AG04450 (cell line): Measurements from ENCODE around the gene HAL. TPM values are rescaled to one million over a fixed set of nuclear protein-coding genes. Genes with fewer than 3 reads are reported as not detected.

Experiments used
- CTCF ChIA-PET: fragments of 300-600, 350-600 bp; formaldehyde crosslinking; extraction: SDS; loops from one replicate; lab custom pipeline; 2022; ENCODE audit warnings: antibody characterized with exemption, inconsistent platforms; lab: Charles Lee
- POLR2A ChIA-PET: fragments of 350-600 bp; formaldehyde crosslinking; extraction: SDS; loops from one replicate; lab custom pipeline; 2021; ENCODE audit warnings: antibody characterized with exemption, inconsistent platforms; lab: Yijun Ruan, JAX
- DNase-seq: peaks from one replicate; pipeline ENCODE4 v3.0.0-alpha.2; 2011; ENCODE audit warnings: low read depth, low spot score
- H3K27ac ChIP-seq: one replicate; pipeline ENCODE4 v1.5.1; 2012; ENCODE audit warnings: low read depth, low read length, control low read depth
- H3K27me3 ChIP-seq: one replicate; pipeline ENCODE4 v1.6.0; 2012; ENCODE audit warnings: low read length; ENCODE audit not compliant: control insufficient read depth, insufficient read depth
- H3K4me3 ChIP-seq: 2 replicates; pipeline ENCODE4 v1.5.1; 2011; ENCODE audit warnings: mild to moderate bottlenecking, low read depth, low read length, control low read depth
- H3K9me3 ChIP-seq: 2 replicates; pipeline ENCODE4 v1.5.1; 2012; ENCODE audit warnings: low read length; ENCODE audit not compliant: control insufficient read depth, insufficient read depth
- polyA plus RNA-seq: library from polyadenylated mRNA; depleted of rRNA; stranded (reverse); fragments of >200 nt; gene quantifications from 2 replicates; pipeline ENCODE4 v1.2.3, GENCODE V29; 2011
- TF ChIP-seq, protein P1 (sequence below): IDR thresholded peaks from 2 replicates; pipeline ENCODE4 v1.5.1; 2011; ENCODE audit warnings: low read depth, low read length, control low read depth, inconsistent platforms

Gene HAL
- polyA plus RNA-seq, 1 experiment: 0.02 TPM

DNA sequence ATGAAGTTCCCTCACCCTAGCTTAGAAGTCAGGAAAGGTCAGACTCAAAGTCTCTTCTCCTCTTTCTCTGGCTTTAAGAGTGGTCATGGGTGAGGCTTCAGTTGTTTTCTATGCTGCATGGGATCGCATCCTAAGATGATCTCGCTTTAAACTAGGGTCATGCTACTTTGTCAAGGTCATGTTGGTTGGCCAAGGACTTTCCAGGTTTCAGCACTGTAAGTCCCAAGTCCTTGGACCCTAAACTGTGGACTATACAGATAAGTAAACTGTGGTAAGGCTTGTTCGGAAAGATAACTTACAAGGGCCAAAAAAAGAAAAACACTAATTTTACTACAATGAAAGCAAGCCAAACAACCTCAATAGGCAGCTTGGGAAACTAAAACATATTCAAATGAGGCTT lies 17.4 kb downstream of the HAL start:
- no peak for DNase-seq
- H3K27ac ChIP-seq: no peak overlapping the region
- CTCF ChIA-PET: no interaction called here
- H3K27me3 ChIP-seq: peaks cover 7% of the 10 kb centered on the region
- peaks cover 3% of the 10 kb centered on the region; the same call in 1 of the 2 replicates for H3K9me3 ChIP-seq
- POLR2A ChIA-PET: no interaction called here
- no peak overlapping the region for H3K4me3 ChIP-seq
- TF ChIP-seq, protein P1, sequence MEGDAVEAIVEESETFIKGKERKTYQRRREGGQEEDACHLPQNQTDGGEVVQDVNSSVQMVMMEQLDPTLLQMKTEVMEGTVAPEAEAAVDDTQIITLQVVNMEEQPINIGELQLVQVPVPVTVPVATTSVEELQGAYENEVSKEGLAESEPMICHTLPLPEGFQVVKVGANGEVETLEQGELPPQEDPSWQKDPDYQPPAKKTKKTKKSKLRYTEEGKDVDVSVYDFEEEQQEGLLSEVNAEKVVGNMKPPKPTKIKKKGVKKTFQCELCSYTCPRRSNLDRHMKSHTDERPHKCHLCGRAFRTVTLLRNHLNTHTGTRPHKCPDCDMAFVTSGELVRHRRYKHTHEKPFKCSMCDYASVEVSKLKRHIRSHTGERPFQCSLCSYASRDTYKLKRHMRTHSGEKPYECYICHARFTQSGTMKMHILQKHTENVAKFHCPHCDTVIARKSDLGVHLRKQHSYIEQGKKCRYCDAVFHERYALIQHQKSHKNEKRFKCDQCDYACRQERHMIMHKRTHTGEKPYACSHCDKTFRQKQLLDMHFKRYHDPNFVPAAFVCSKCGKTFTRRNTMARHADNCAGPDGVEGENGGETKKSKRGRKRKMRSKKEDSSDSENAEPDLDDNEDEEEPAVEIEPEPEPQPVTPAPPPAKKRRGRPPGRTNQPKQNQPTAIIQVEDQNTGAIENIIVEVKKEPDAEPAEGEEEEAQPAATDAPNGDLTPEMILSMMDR: no peak

DNA sequence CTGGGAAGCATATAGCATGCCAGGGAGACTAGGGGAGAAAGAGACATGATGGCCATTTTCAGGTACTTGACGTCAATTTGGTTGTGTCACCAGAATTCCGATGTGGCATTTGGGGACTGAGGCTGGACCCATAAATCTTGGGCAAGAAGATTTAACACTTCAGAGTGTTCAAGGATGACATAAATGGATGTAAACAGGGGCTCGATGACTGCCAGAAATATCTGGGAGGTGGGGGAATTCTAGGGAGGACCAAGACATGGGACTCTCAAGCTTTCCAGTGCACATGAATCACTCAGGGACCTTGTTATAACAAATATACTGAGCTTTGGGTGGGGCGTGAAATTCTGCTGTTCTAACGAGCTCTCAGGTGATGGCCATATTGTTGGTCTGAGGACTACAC lies 17.8 kb downstream of the HAL start:
- CTCF ChIA-PET: no interaction called here
- H3K9me3 ChIP-seq: peaks cover 3% of the 10 kb centered on the region; the same call in 1 of the 2 replicates
- POLR2A ChIA-PET: no interaction called here

DNA sequence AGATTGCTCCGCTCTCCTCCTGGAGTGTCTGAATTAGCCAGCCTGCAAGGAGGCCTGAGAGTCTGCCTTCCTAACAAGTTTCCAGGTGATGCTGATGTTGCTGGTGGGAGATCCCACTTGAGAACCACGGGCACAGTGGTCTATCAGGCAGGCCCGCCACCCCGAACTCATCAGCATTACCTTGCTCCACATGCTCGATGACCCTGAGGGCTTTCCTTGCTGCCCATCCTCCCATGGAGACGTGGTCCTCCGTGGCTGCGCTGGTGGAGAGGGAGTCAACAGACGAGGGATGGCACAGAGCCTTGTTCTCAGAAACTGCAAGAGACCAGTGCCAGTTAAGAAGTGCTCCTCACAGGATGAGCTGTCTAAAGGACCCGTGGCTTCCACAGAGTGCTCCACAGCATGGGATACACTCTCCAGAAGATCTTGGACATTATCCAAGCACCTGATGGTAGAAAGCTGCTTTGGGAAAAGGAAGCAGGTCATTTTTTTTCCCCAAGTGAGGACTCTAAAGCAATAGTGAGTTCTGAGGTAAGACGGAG lies 18.3 kb downstream of the HAL start:
- ChIA-PET CTCF (no interaction called here), POLR2A (no interaction called here)
- DNase-seq: no peak
- TF ChIP-seq, protein P1: no peak
- Histone ChIP-seq H3K4me3 (no peak overlapping the region), H3K27me3 (peaks cover 7% of the 10 kb centered on the region), H3K9me3 (peaks cover 3% of the 10 kb centered on the region; the same call in 1 of the 2 replicates), H3K27ac (no peak overlapping the region)

More for the DNA sequence above, 17.8 kb downstream of the HAL start:
- no peak for DNase-seq
- TF ChIP-seq, protein P1: no peak
- H3K27me3 ChIP-seq: peaks cover 7% of the 10 kb centered on the region
- H3K4me3 ChIP-seq: no peak overlapping the region
- H3K27ac ChIP-seq: no peak overlapping the region

DNA sequence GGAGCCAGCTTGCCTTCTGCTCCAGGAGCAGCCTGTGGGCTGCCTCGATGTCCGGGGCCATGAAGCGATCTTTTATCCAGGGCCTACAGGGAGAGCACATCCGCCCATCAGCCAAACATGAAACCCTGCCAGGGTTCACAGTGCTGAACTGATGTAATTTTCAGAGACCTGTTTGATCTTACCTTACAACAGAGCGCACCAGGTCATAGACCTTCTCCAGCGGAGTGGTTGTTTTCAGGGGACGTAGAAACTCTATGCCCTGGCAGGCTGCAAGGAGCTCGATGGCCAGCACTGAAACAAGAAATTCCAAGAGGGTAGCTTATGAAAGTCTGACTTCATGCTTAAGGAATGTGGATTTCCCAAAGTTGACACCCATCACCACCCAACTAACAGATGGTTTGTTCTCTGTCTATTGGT lies 19.7 kb downstream of the HAL start:
- DNase-seq: no peak
- H3K27ac ChIP-seq: no peak overlapping the region
- ChIA-PET CTCF (no interaction called here), POLR2A (no interaction called here)
- peaks cover 7% of the 10 kb centered on the region for H3K27me3 ChIP-seq
- TF ChIP-seq, protein P1: no peak
- H3K4me3 ChIP-seq: no peak overlapping the region
- peaks cover 3% of the 10 kb centered on the region; the same call in 1 of the 2 replicates for H3K9me3 ChIP-seq

DNA sequence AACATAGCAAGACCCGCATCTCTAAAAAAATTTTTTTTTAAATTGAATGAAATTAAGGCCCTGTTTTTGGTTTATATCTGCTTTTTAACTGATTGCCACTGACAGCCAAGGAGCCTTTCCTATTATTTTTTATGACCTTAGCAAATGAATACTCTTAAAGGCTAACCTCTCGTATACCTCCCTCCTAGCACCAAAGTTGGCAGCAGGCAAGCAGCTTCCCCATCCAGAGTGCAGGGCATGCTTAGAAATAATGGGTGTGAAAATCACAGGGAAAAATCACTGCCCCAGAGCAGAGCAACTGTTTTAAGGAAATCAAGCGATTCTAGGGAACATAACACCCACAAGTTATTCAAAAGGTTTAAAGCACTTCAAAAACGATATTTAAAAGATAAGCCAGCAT lies 20.7 kb downstream of the HAL start:
- no peak for DNase-seq
- peaks cover 5% of the 10 kb centered on the region for H3K27me3 ChIP-seq
- peaks cover 3% of the 10 kb centered on the region; the same call in 1 of the 2 replicates for H3K9me3 ChIP-seq
- ChIA-PET CTCF (no interaction called here), POLR2A (no interaction called here)
- H3K4me3 ChIP-seq: no peak overlapping the region
- TF ChIP-seq, protein P1: no peak
- no peak overlapping the region for H3K27ac ChIP-seq
